ENCODE data around the gene TRIM15.

TRIM15 gene

DNA sequence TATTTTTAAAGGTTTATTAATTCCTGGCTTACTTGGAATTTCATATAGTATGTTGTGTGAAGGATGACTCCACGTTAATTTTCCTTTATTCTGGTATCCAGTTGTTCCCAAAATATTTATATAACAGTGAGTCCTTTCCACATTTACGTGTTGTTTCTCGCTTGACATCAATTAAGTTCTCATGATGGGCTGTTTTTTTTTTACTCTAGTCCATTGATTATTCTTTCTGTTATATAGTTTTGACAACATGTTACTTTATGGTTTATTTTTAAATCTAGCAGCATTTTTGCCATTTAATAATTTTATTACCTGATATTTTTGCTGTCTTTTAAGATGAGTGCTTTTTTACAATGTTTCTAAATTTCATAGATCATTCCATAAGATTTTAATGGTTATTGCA lies 20.7 kb upstream of the TRIM15 start:
- Histone ChIP-seq H3K36me3 (ENCODE audit: insufficient read depth, low read length) (no peaks in the 10 kb centered on the region), H3K4me3 (no peak overlapping the region), H3K9me3 (ENCODE audit: low read depth, low read length) (no peaks in the 10 kb centered on the region), H3K9ac (ENCODE audit: insufficient read length) (no peak overlapping the region), H3K27ac (no peak overlapping the region)
- no peak for TF ChIP-seq POLR2AphosphoS5 (IDR thresholded peaks at IDR 0.05; ENCODE audit: borderline replicate concordance, low read depth, low read length)
- no peak for TF ChIP-seq FOXP2 (optimal IDR thresholded peaks at IDR 0.05; ENCODE audit: control extremely low read depth, extremely low read length, insufficient read depth)
- no peak for TF ChIP-seq EZH2 (IDR thresholded peaks at IDR 0.05)
- DNase-seq (ENCODE audit: low read depth, low spot score): no peak

DNA sequence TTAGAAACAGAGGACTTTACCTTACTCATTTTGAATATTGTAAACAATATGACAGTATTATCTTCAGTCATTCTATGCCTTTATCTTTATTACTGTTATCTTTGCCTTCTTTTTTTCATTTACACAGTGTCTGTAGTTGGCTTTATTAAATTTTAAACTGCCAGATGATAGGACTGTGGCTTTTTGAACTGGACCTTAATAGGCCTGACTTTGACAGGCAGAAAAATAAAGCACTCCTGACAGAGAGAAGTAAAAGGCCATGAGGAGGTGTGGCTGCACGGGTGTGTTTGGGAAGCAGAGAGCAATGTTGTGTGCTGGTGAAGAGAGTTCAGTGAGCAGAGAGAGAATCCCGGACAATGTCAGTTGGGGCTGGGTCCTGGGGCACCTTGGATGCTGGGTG lies 19.6 kb upstream of the TRIM15 start:
- Histone ChIP-seq H3K4me3 (no peak overlapping the region), H3K27ac (no peak overlapping the region), H3K36me3 (ENCODE audit: insufficient read depth, low read length) (no peaks in the 10 kb centered on the region), H3K9me3 (ENCODE audit: low read depth, low read length) (no peaks in the 10 kb centered on the region), H3K9ac (ENCODE audit: insufficient read length) (no peak overlapping the region)
- no peak for DNase-seq (ENCODE audit: low read depth, low spot score)
- TF ChIP-seq FOXP2 (optimal IDR thresholded peaks at IDR 0.05; ENCODE audit: control extremely low read depth, extremely low read length, insufficient read depth) (no peak), EZH2 (IDR thresholded peaks at IDR 0.05) (no peak), POLR2AphosphoS5 (IDR thresholded peaks at IDR 0.05; ENCODE audit: borderline replicate concordance, low read depth, low read length) (no peak)

DNA sequence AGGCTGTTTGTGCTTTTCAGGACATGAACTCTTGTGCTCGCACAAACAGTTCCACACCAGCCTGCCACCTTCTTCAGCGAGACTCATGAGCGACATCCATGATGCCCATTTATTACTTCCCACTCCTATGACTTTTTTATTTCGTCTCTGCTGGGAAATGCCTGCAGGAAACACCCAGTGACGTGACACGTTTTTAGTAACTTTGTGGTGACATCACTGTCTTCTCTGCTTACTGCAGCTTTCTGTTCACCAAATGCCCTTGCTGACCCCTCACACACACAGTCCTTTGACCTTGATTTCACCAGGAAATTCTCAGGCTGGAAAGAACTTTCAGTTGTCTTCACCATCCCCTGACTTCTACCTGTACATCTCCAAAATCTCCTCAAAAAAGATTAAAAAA lies 18.5 kb upstream of the TRIM15 start:
- Histone ChIP-seq H3K9me3 (ENCODE audit: low read depth, low read length) (no peaks in the 10 kb centered on the region), H3K27ac (no peak overlapping the region), H3K36me3 (ENCODE audit: insufficient read depth, low read length) (no peaks in the 10 kb centered on the region), H3K4me3 (no peak overlapping the region), H3K9ac (ENCODE audit: insufficient read length) (no peak overlapping the region)
- no peak for DNase-seq (ENCODE audit: low read depth, low spot score)
- no peak for TF ChIP-seq EZH2 (IDR thresholded peaks at IDR 0.05)
- no peak for TF ChIP-seq POLR2AphosphoS5 (IDR thresholded peaks at IDR 0.05; ENCODE audit: borderline replicate concordance, low read depth, low read length)
- TF ChIP-seq FOXP2 (optimal IDR thresholded peaks at IDR 0.05; ENCODE audit: control extremely low read depth, extremely low read length, insufficient read depth): no peak

DNA sequence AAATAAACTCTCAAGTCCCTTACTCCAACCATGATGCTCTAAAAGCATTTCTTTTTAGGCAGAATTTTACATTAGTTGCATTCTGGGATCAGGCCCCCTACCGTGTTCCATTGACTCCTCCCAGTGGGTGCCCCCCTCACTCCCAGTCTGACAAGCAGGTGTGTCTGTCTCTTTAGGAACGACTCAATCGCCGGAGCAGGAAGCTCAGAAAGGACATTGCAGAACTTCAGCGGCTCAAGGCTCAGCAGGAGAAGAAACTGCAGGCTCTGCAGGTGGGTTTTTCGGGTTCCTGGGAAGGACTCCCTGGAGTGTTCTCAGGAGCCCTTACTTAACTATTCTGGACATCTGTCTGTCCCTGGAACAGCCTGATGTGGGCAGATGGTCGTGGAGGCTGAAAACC lies 17.5 kb upstream of the TRIM15 start:
- Histone ChIP-seq H3K9me3 (ENCODE audit: low read depth, low read length) (no peaks in the 10 kb centered on the region), H3K27ac (no peak overlapping the region), H3K36me3 (ENCODE audit: insufficient read depth, low read length) (no peaks in the 10 kb centered on the region), H3K9ac (ENCODE audit: insufficient read length) (no peak overlapping the region), H3K4me3 (no peak overlapping the region)
- no peak for DNase-seq (ENCODE audit: low read depth, low spot score)
- no peak for TF ChIP-seq FOXP2 (optimal IDR thresholded peaks at IDR 0.05; ENCODE audit: control extremely low read depth, extremely low read length, insufficient read depth)
- TF ChIP-seq POLR2AphosphoS5 (IDR thresholded peaks at IDR 0.05; ENCODE audit: borderline replicate concordance, low read depth, low read length): no peak
- no peak for TF ChIP-seq EZH2 (IDR thresholded peaks at IDR 0.05)

DNA sequence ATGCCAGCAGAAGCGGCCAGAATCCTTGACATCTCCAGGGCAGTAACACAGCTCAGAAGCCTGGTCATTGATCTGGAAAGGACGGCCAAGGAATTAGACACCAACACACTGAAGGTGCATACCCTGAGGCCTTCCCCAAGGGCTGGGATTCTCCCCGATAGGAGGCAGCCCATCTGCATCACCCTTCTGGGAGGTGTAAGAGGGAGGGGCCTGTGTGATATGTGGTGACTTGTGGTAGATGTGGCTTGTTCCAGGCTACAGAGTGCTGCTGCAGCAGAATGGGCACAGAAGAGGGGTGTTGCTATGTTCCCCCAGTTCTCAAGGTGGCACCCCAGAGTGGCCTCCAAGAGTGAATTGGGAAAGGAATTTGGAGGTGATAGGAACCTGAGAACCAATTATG lies 16.2 kb upstream of the TRIM15 start:
- no peak overlapping the region for H3K9ac ChIP-seq (ENCODE audit: insufficient read length)
- no peak overlapping the region for H3K4me3 ChIP-seq
- TF ChIP-seq POLR2AphosphoS5 (IDR thresholded peaks at IDR 0.05; ENCODE audit: borderline replicate concordance, low read depth, low read length): no peak
- no peak for TF ChIP-seq EZH2 (IDR thresholded peaks at IDR 0.05)
- no peak for TF ChIP-seq FOXP2 (optimal IDR thresholded peaks at IDR 0.05; ENCODE audit: control extremely low read depth, extremely low read length, insufficient read depth)
- no peaks in the 10 kb centered on the region for H3K36me3 ChIP-seq (ENCODE audit: insufficient read depth, low read length)
- DNase-seq (ENCODE audit: low read depth, low spot score): no peak
- H3K9me3 ChIP-seq (ENCODE audit: low read depth, low read length): no peaks in the 10 kb centered on the region
- H3K27ac ChIP-seq: no peak overlapping the region

DNA sequence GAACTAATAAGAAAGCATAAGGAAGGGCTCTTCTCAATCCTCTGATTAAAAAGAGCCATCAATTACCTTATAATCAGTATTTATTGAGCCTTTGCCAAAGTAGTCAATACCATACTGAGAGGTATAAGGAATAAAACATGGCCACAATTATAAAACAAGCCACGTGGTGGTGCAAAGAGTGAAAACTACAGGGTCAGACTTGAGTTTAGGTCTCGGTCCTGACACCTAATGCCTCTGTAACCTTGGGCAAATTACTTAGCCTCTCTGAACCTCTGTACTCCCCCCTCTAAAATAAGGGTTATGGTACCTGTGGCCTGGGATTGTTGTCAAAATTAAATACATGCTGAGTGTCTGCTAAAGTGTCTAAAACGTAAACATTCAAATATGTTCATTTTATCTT lies 14.1 kb upstream of the TRIM15 start:
- no peak overlapping the region for H3K27ac ChIP-seq
- no peaks in the 10 kb centered on the region for H3K9me3 ChIP-seq (ENCODE audit: low read depth, low read length)
- no peak for TF ChIP-seq POLR2AphosphoS5 (IDR thresholded peaks at IDR 0.05; ENCODE audit: borderline replicate concordance, low read depth, low read length)
- no peak for TF ChIP-seq EZH2 (IDR thresholded peaks at IDR 0.05)
- TF ChIP-seq FOXP2 (optimal IDR thresholded peaks at IDR 0.05; ENCODE audit: control extremely low read depth, extremely low read length, insufficient read depth): no peak
- no peaks in the 10 kb centered on the region for H3K36me3 ChIP-seq (ENCODE audit: insufficient read depth, low read length)
- H3K9ac ChIP-seq (ENCODE audit: insufficient read length): no peak overlapping the region
- no peak overlapping the region for H3K4me3 ChIP-seq
- DNase-seq (ENCODE audit: low read depth, low spot score): no peak

- no peaks in the 10 kb centered on the region for H3K9me3 ChIP-seq (ENCODE audit: low read depth, low read length)
- no peaks in the 10 kb centered on the region for H3K36me3 ChIP-seq (ENCODE audit: insufficient read depth, low read length)
- H3K27ac ChIP-seq: no peak overlapping the region
- DNase-seq (ENCODE audit: low read depth, low spot score): no peak
- TF ChIP-seq FOXP2 (optimal IDR thresholded peaks at IDR 0.05; ENCODE audit: control extremely low read depth, extremely low read length, insufficient read depth) (no peak), POLR2AphosphoS5 (IDR thresholded peaks at IDR 0.05; ENCODE audit: borderline replicate concordance, low read depth, low read length) (no peak), EZH2 (IDR thresholded peaks at IDR 0.05) (no peak)
- H3K4me3 ChIP-seq: no peak overlapping the region
- no peak overlapping the region for H3K9ac ChIP-seq (ENCODE audit: insufficient read length)
Observed at GRCh38 chr6:30149858-30150550, 13.3 kb upstream of the TRIM15 start.

- Histone ChIP-seq H3K27ac (no peak overlapping the region), H3K4me3 (no peak overlapping the region), H3K36me3 (ENCODE audit: insufficient read depth, low read length) (no peaks in the 10 kb centered on the region), H3K9ac (ENCODE audit: insufficient read length) (no peak overlapping the region), H3K9me3 (ENCODE audit: low read depth, low read length) (no peaks in the 10 kb centered on the region)
- TF ChIP-seq POLR2AphosphoS5 (IDR thresholded peaks at IDR 0.05; ENCODE audit: borderline replicate concordance, low read depth, low read length): no peak
- TF ChIP-seq FOXP2 (optimal IDR thresholded peaks at IDR 0.05; ENCODE audit: control extremely low read depth, extremely low read length, insufficient read depth): no peak
- no peak for TF ChIP-seq EZH2 (IDR thresholded peaks at IDR 0.05)
- no peak for DNase-seq (ENCODE audit: low read depth, low spot score)
Observed at GRCh38 chr6:30150671-30151395, 12.5 kb upstream of the TRIM15 start.
